GM12801 (cell line): ENCODE measurements around the gene ZFR.

Experiments used
- CTCF ChIP-seq: IDR thresholded peaks from one replicate; pipeline ENCODE4 v1.5.1; 2011; ENCODE audit warnings: control low read depth; ENCODE audit not compliant: insufficient read length; ENCODE audit errors: extremely low read depth

ZFR gene

GRCh38 chr5:32332966-32333365, 111.6 kb downstream of the ZFR start:
- no peak for TF ChIP-seq CTCF

GRCh38 chr5:32332361-32332760, 112.2 kb downstream of the ZFR start:
- TF ChIP-seq CTCF, result no peak

- TF ChIP-seq CTCF, result no peak
These were observed 112.6 kb downstream of the ZFR start for GRCh38 chr5:32331935-32332274.

GRCh38 chr5:32331217-32331934, 113.2 kb downstream of the ZFR start:
- no peak for TF ChIP-seq CTCF

- no peak for TF ChIP-seq CTCF
These were observed 114.2 kb downstream of the ZFR start for GRCh38 chr5:32330126-32330971.

GRCh38 chr5:32329395-32329834, 115.1 kb downstream of the ZFR start:
- no peak for TF ChIP-seq CTCF

- TF ChIP-seq CTCF, result no peak
These were observed 118.2 kb downstream of the ZFR start for GRCh38 chr5:32326216-32326772.
